Neural progenitor cell (in vitro differentiated cells): Measurements from ENCODE around the gene ANXA11. TPM values are rescaled to one million over a fixed set of nuclear protein-coding genes. Genes with fewer than 3 reads are reported as not detected.

Experiments
- DNase-seq: peaks from one replicate; pipeline ENCODE4 v3.0.0-alpha.2; 2016; ENCODE audit warnings: low spot score
- H2AFZ ChIP-seq: fragments of 200-600 bp; sonication (generic); replicated peaks from 2 replicates; pipeline ENCODE4 v1.6.1; 2016; ENCODE audit warnings: antibody characterized with exemption
- H3F3A ChIP-seq: fragments of 200-600 bp; sonication (generic); 2 replicates; pipeline ENCODE4 v1.6.1; 2016; ENCODE audit warnings: antibody characterized with exemption, low read depth
- H3K27ac ChIP-seq: fragments of 200-600 bp; sonication (generic); 2 replicates; pipeline ENCODE4 v1.5.1; 2016; ENCODE audit warnings: mild to moderate bottlenecking
- H3K27me3 ChIP-seq: fragments of 200-600 bp; sonication (generic); 2 replicates; pipeline ENCODE4 v1.6.1; 2016; ENCODE audit warnings: mild to moderate bottlenecking, moderate library complexity
- H3K36me3 ChIP-seq: fragments of 200-600 bp; sonication (generic); 2 replicates; pipeline ENCODE4 v1.5.1; 2016
- H3K4me1 ChIP-seq: fragments of 200-600 bp; sonication (generic); 2 replicates; pipeline ENCODE4 v1.6.1; 2016; ENCODE audit warnings: mixed run types
- H3K4me2 ChIP-seq: fragments of 200-600 bp; sonication (generic); 2 replicates; pipeline ENCODE4 v1.6.1; 2016
- H3K4me3 ChIP-seq: fragments of 200-600 bp; sonication (generic); 2 replicates; pipeline ENCODE4 v1.5.1; 2016
- H3K79me2 ChIP-seq: fragments of 200-600 bp; sonication (generic); 2 replicates; pipeline ENCODE4 v1.6.1; 2016; ENCODE audit warnings: low read depth
- H3K9ac ChIP-seq: fragments of 200-600 bp; sonication (generic); 2 replicates; pipeline ENCODE4 v1.6.1; 2016
- H3K9me3 ChIP-seq: fragments of 200-600 bp; sonication (generic); 2 replicates; pipeline ENCODE4 v1.5.1; 2016; ENCODE audit warnings: low read depth
- H4K20me1 ChIP-seq: fragments of 200-600 bp; sonication (generic); 2 replicates; pipeline ENCODE4 v1.6.1; 2016; ENCODE audit warnings: low read depth
- H3K27ac Mint-ChIP-seq: 3 replicates; pipeline ENCODE4 v1.8.0; 2021; ENCODE audit warnings: mixed read lengths
- H3K27me3 Mint-ChIP-seq: 2 replicates; pipeline ENCODE4 v1.8.0; 2022; ENCODE audit warnings: low read depth, mild to moderate bottlenecking, inconsistent platforms, moderate library complexity, mixed read lengths; ENCODE audit not compliant: insufficient read depth
- H3K36me3 Mint-ChIP-seq: 3 replicates; pipeline ENCODE4 v1.8.0; 2021; ENCODE audit warnings: mixed read lengths
- H3K4me1 Mint-ChIP-seq: 3 replicates; pipeline ENCODE4 v1.8.0; 2021; ENCODE audit warnings: mixed read lengths
- H3K4me3 Mint-ChIP-seq: 3 replicates; pipeline ENCODE4 v1.8.0; 2021; ENCODE audit warnings: mild to moderate bottlenecking, moderate library complexity, mixed read lengths
- H3K9me3 Mint-ChIP-seq: 3 replicates; pipeline ENCODE4 v1.8.0; 2020; ENCODE audit warnings: mixed read lengths
- CTCF ChIP-seq: fragments of 200-600 bp; sonication (generic); IDR thresholded peaks from 2 replicates; pipeline ENCODE4 v1.5.1; 2017; ENCODE audit warnings: antibody characterized with exemption, mild to moderate bottlenecking
- EZH2 ChIP-seq: fragments of 200-600 bp; sonication (generic); IDR thresholded peaks from 2 replicates; pipeline ENCODE4 v1.6.1; 2017; ENCODE audit warnings: antibody characterized with exemption, mild to moderate bottlenecking, moderate library complexity
- EZH2phosphoT487 ChIP-seq: fragments of 200-600 bp; sonication (generic); IDR thresholded peaks from 2 replicates; pipeline ENCODE4 v1.6.1; 2017; ENCODE audit warnings: antibody characterized with exemption
- total RNA-seq: library from RNA; depleted of rRNA; stranded (reverse); fragments of >200 nt; gene quantifications from 2 replicates; pipeline ENCODE4 v1.2.3, GENCODE V29; 2015; ENCODE audit warnings: low replicate concordance

ANXA11 gene
- total RNA-seq, 1 donor from 2014 or later: 2.7 TPM

DNA sequence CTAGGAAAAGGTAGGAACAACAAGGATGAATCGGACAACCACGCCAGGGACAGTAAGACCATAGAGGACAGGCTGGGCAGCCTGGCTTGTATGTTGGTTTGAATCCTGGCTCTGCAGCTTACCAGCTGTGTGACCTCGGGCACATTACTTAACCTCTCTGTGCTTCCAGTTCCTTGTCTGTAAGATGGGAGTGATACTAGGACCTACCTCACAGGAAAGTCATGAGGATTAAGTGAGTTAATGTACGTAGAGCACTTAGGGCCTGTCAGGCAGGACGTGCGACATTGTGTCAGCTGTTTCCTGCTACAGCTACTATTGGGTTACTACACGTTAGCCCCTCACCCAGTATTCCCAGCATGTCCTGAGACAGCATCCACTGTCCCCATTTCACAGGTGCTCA, 40.7 kb downstream of the ANXA11 start:
- no peaks in the 10 kb centered on the region for H3K9me3 Mint-ChIP-seq
- H3K4me1 ChIP-seq: peaks cover 13% of the 10 kb centered on the region
- no peak overlapping the region for H2AFZ ChIP-seq
- peak overlapping the region; percentile 4 for H3K27ac Mint-ChIP-seq
- H3K27ac ChIP-seq: no peak overlapping the region
- peaks cover 2% of the 10 kb centered on the region for H3K27me3 Mint-ChIP-seq
- H3K36me3 ChIP-seq: no peaks in the 10 kb centered on the region
- H3K9me3 ChIP-seq: no peaks in the 10 kb centered on the region
- peaks cover 3% of the 10 kb centered on the region for H3K36me3 Mint-ChIP-seq
- H3F3A ChIP-seq: no peaks in the 10 kb centered on the region
- H3K4me1 Mint-ChIP-seq: peaks cover 26% of the 10 kb centered on the region
- H3K4me2 ChIP-seq: no peak overlapping the region
- no peak overlapping the region for H3K9ac ChIP-seq
- peaks cover 7% of the 10 kb centered on the region for H4K20me1 ChIP-seq
- H3K4me3 Mint-ChIP-seq: no peak overlapping the region
- TF ChIP-seq EZH2: no peak
- TF ChIP-seq EZH2phosphoT487: no peak
- TF ChIP-seq CTCF: no peak
- DNase-seq: no peak
- no peaks in the 10 kb centered on the region for H3K79me2 ChIP-seq
- no peak overlapping the region for H3K4me3 ChIP-seq
- no peaks in the 10 kb centered on the region for H3K27me3 ChIP-seq

GRCh38 chr10:80163741-80164341, 41.5 kb downstream of the ANXA11 start:
- H3K4me1 ChIP-seq: peaks cover 13% of the 10 kb centered on the region
- H3K27me3 ChIP-seq: no peaks in the 10 kb centered on the region
- no peaks in the 10 kb centered on the region for H3K79me2 ChIP-seq
- no peak overlapping the region for H3K4me3 ChIP-seq
- TF ChIP-seq CTCF (no peak), EZH2phosphoT487 (no peak), EZH2 (no peak)
- no peaks in the 10 kb centered on the region for H3K36me3 ChIP-seq
- H3K27ac Mint-ChIP-seq: peak overlapping the region; percentile 14
- no peaks in the 10 kb centered on the region for H3K9me3 Mint-ChIP-seq
- peaks cover 2% of the 10 kb centered on the region for H3K27me3 Mint-ChIP-seq
- peaks cover 33% of the 10 kb centered on the region for H3K4me1 Mint-ChIP-seq
- H4K20me1 ChIP-seq: peaks cover 7% of the 10 kb centered on the region
- peaks cover 3% of the 10 kb centered on the region for H3K36me3 Mint-ChIP-seq
- peak; percentile 75 for DNase-seq
- no peaks in the 10 kb centered on the region for H3F3A ChIP-seq
- H3K9ac ChIP-seq: no peak overlapping the region
- no peak overlapping the region for H3K27ac ChIP-seq
- no peak overlapping the region for H2AFZ ChIP-seq
- peak overlapping the region; percentile 14 for H3K4me2 ChIP-seq
- no peaks in the 10 kb centered on the region for H3K9me3 ChIP-seq
- H3K4me3 Mint-ChIP-seq: no peak overlapping the region

- peak; percentile 62 for DNase-seq
- no peaks in the 10 kb centered on the region for H3K9me3 Mint-ChIP-seq
- no peak overlapping the region for H3K4me3 ChIP-seq
- H3K27me3 Mint-ChIP-seq: peaks cover 4% of the 10 kb centered on the region
- H3K27me3 ChIP-seq: no peaks in the 10 kb centered on the region
- peak overlapping the region; percentile 46 for H3K27ac Mint-ChIP-seq
- no peak overlapping the region for H2AFZ ChIP-seq
- no peaks in the 10 kb centered on the region for H3K79me2 ChIP-seq
- peaks cover 13% of the 10 kb centered on the region for H3K4me1 ChIP-seq
- peaks cover 42% of the 10 kb centered on the region for H3K4me1 Mint-ChIP-seq
- H3K9ac ChIP-seq: no peak overlapping the region
- H3F3A ChIP-seq: no peaks in the 10 kb centered on the region
- H3K9me3 ChIP-seq: no peaks in the 10 kb centered on the region
- peaks cover 3% of the 10 kb centered on the region for H3K36me3 Mint-ChIP-seq
- H3K4me3 Mint-ChIP-seq: no peak overlapping the region
- H3K36me3 ChIP-seq: no peaks in the 10 kb centered on the region
- peak; percentile 50 for TF ChIP-seq CTCF
- no peak for TF ChIP-seq EZH2
- no peak for TF ChIP-seq EZH2phosphoT487
- no peak overlapping the region for H3K27ac ChIP-seq
- H3K4me2 ChIP-seq: no peak overlapping the region
- H4K20me1 ChIP-seq: peaks cover 7% of the 10 kb centered on the region
Measured at GRCh38 chr10:80161321-80162083, 43.8 kb downstream of the ANXA11 start.
